AG04449 (cell line): ENCODE measurements around the gene CRAT.

ENCODE experiments used
- CTCF ChIA-PET: fragments of 350-600 bp; formaldehyde crosslinking; extraction: SDS; loops from one replicate; lab custom pipeline; 2021; ENCODE audit warnings: antibody characterized with exemption; lab: Yijun Ruan, JAX
- POLR2A ChIA-PET: fragments of 400-600, 350-600 bp; formaldehyde crosslinking; extraction: SDS; loops from one replicate; lab custom pipeline; 2020; ENCODE audit warnings: antibody characterized with exemption, inconsistent platforms; lab: Yijun Ruan, JAX
- DNase-seq: peaks from one replicate; pipeline ENCODE4 v3.0.0-alpha.2; 2010; ENCODE audit warnings: low read depth, low spot score
- H3K4me3 ChIP-seq: 2 replicates; pipeline ENCODE4 v1.5.1; 2011; ENCODE audit warnings: low read depth, mild to moderate bottlenecking, control low read depth, low read length
- TF ChIP-seq, protein P1 (sequence below): IDR thresholded peaks from one replicate; pipeline ENCODE4 v1.5.1; 2011; ENCODE audit warnings: mild to moderate bottlenecking, moderate library complexity, low read length, control low read depth, inconsistent platforms; ENCODE audit not compliant: insufficient read depth; ENCODE audit errors: missing control alignments

CRAT gene

GRCh38 chr9:129060991-129061390 lies 49.6 kb downstream of the CRAT start:
- TF ChIP-seq, protein P1, sequence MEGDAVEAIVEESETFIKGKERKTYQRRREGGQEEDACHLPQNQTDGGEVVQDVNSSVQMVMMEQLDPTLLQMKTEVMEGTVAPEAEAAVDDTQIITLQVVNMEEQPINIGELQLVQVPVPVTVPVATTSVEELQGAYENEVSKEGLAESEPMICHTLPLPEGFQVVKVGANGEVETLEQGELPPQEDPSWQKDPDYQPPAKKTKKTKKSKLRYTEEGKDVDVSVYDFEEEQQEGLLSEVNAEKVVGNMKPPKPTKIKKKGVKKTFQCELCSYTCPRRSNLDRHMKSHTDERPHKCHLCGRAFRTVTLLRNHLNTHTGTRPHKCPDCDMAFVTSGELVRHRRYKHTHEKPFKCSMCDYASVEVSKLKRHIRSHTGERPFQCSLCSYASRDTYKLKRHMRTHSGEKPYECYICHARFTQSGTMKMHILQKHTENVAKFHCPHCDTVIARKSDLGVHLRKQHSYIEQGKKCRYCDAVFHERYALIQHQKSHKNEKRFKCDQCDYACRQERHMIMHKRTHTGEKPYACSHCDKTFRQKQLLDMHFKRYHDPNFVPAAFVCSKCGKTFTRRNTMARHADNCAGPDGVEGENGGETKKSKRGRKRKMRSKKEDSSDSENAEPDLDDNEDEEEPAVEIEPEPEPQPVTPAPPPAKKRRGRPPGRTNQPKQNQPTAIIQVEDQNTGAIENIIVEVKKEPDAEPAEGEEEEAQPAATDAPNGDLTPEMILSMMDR: no peak
- ChIA-PET POLR2A (no interaction called here), CTCF (no interaction called here)
- no peak for DNase-seq
- H3K4me3 ChIP-seq: no peak overlapping the region

DNA sequence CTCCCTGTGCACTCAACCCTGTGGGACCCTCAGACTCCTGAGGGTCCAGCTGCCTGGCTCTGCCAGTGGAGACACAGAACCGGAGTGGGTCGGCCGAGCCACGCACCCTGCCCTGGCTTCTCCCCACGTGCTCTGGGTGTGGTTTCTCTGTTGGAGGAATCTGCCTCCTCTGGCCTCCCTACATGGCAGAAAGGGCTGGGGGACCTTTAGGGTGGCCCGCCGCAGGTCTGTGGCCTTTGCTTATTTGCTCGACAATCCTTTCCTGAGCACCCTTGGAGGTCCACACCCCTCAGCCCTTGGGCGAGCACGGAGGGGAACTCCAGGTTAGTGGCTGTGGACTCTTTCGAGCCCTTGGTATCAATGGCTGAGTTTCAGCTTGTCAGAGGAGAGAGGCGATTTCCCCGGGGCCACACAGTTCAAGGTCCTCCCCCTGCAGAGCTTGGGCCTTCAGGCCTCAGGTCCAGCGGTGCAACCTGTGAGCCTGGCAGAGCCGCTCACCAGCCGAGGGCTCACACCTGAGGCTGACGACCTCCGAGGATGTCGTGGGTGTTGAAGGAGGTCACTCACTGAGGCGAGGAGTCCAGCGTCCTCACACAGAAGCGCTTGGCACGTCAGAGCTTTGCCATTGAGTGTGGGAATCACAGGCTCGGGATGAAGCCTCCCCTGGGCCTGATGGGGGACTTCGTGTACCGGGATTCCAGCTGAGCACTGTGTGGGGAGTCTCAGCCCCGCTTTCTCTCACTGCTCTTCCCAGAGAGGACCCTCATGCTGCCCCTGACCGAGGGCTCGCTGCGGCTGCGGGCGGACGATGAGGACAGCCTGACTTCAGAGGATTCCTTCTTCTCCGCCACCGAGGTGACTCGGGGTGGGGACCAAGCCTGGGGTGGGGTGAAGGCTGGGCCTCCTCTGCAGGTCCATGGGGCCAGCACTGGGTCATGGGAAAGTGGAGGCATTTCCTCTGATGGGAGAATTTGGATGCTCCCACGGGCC lies 50.5 kb downstream of the CRAT start:
- TF ChIP-seq, protein P1: no peak
- no peak for DNase-seq
- ChIA-PET POLR2A (no interaction called here), CTCF (no interaction called here)
- no peak overlapping the region for H3K4me3 ChIP-seq

GRCh38 chr9:129058965-129059795 lies 51.4 kb downstream of the CRAT start:
- CTCF ChIA-PET: no interaction called here
- H3K4me3 ChIP-seq: no peak overlapping the region
- POLR2A ChIA-PET: no interaction called here
- TF ChIP-seq, protein P1: no peak
- DNase-seq: no peak

GRCh38 chr9:129054163-129054851 lies 56.3 kb downstream of the CRAT start:
- TF ChIP-seq, protein P1: no peak
- ChIA-PET CTCF (interaction anchor here (1.2 kb wide), 1 partner anchor 26 kb away, joined by 3 read pairs; the partner anchor contains the start of gene SH3GLB2), POLR2A (no interaction called here)
- no peak overlapping the region for H3K4me3 ChIP-seq
- no peak for DNase-seq

DNA sequence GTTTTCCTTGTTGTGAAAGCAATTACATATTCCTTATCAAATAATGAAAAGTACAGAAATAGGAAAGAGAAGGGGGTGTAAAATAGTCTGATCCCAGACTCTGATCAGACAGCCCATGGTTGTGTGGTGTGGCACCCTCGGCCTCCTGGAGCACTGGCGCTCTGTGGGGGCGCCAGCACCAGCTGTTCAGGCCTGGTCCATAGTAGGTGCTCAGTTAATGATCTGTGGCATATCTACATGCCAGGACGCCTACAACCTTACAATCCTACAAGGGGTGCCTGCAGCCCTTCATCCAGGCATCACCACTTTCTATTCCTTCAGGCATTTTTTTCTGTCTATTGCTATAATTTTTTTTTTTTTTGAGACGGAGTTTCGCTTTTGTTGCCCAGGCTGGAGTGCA lies 57.6 kb downstream of the CRAT start:
- no peak overlapping the region for H3K4me3 ChIP-seq
- POLR2A ChIA-PET: interaction anchor here (1.0 kb wide), 1 partner anchor 104 kb away, joined by 5 read pairs; no protein-coding TSS in a partner anchor
- TF ChIP-seq, protein P1: no peak
- CTCF ChIA-PET: no interaction called here
- DNase-seq: no peak
